GM19023 (cell line): ENCODE results near the gene BPIFA2.
"Not testable (repeated sequence)": the region's sequence is repeated elsewhere in the genome, so short reads cannot be mapped to it uniquely, and the experiment has no call there.

ENCODE experiments used
- ATAC-seq: cut with Tn5 transposase; IDR thresholded peaks from one replicate; pipeline ENCODE4 v1.9.1; 2021; ENCODE audit warnings: mild to moderate bottlenecking, moderate library complexity; ENCODE audit not compliant: unreplicated experiment

Gene BPIFA2, protein sequence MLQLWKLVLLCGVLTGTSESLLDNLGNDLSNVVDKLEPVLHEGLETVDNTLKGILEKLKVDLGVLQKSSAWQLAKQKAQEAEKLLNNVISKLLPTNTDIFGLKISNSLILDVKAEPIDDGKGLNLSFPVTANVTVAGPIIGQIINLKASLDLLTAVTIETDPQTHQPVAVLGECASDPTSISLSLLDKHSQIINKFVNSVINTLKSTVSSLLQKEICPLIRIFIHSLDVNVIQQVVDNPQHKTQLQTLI

DNA sequence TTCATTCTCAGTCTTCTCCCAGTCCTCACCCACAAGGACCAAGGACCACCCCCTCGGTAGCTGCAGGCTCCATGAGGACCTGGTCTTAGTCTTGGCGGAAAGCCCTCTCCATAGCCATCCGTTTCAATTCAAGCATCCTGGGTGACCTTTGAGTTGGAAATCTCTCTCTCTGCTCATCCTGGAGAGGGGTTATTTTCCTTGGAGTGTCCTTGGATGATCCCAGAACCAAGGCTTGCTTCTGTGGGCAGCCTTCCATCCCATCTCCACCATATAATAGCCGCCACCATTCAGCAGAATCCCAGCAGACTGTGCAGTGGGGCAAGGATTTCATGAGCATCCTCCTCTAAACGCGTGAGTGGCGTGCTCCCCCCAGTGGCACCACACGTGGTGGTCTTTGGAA is at the start of gene BPIFA2:
Gene BPIFA2 (plus strand): TSS at position 301 of the 400 bp plus-strand sequence. CDS start 987 bp downstream, outside the sequence.
- no peak for ATAC-seq

DNA sequence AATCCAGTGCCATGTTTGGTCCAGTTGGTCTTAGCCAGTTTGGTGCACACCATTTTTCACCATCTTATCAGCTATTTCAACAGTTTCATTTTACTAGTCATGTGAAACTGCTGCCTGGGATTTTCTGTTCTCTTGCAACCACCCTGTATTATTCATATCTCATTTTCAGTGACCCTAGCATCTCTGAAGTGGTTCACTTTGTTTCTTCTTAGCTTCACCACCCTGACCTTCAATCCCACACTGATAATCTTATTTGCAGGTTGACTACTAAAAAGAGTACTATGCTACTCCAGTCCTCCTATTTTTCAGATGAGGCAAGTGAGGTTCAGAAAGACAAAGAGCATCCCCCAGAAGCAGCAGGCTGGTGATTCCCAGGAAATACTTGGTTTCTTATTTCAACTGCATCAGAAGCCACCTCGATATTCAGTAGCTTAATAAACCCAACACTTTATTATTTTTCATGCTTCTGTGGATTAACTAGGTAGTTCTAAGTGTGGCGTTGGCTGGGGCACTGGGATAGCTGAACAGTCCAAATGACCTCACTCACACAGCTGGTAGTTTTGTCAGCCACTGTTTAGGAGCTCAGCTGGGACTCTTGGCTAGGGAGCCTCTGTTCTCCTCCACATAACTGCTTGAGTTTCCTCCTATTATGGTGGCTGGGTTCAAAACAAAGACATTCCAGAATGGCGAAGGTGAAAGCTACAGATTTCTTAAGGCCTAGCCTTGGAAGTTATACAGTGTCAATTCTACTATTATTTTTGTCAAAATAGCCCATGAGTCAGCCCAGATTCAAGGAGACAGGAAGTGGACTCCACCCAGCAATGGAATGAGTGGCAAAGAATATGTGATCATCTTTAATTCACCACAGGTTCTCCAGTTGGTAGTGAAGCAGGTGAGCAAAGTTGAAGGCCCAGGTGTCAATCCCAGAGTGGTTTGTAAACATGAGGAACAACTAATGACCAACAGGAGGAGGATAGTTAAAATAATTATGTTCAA is 47.9 kb upstream of the BPIFA2 start:
- peak; percentile 66 for ATAC-seq

DNA sequence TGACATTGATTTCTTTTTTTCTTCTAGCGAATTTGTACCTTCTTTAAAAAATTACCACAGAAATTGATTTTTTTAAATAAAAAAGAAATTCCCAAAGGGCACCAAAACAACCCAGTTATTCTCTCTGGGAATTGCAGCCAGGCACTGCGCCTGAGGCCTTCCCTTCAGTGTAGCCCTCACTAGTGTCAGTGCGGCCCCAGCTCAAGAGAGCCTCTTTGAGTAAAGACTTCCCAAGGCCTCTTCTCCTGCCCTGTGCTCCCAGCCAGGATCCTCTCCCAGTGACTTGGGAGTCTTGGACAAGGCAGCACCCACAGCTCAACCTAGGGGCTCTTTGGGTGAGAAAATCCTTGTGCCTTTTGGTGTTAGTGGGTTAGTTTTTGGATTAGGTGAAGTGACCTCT is 47.0 kb upstream of the BPIFA2 start:
- ATAC-seq = no peak

DNA sequence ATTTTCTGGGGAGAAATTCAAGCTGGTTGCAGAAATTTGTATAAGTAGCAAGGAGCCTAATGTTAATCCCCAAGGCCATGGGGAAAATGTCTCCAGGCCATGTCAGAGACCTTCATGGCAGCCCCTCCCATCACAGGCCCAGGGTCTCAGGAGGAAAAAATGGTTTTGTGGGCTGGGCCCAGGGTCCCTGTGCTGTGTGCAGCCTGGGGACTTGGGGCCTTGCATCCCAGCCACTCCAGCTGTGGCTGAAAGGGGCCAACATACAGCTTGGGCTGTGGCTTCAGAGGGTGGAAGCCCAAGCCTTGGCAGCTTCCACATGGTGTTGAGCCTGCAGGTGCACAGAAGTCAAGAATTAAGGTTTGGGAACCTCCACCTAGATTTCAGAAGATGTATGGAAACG is 45.7 kb upstream of the BPIFA2 start:
- ATAC-seq = not testable (repeated sequence)

DNA sequence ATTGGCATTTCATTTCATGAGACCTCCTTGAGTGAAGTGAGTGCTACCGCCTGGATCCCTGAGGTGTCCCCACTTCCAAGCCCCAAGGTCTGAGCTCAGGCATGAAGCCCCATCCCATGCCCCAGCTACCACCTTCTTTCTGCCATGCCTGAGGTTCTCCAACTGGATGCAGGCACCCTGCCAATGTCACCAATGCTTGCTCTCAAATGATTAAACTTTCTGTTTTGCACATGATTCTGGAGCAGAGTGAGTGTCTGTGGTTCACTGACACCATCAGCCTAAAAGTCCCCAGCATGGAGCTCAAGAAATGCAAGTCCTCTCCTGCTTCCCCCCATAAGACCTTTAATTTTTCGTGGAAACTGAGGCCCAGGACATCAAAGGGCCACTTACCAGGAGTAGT is 43.7 kb upstream of the BPIFA2 start:
- no peak for ATAC-seq

DNA sequence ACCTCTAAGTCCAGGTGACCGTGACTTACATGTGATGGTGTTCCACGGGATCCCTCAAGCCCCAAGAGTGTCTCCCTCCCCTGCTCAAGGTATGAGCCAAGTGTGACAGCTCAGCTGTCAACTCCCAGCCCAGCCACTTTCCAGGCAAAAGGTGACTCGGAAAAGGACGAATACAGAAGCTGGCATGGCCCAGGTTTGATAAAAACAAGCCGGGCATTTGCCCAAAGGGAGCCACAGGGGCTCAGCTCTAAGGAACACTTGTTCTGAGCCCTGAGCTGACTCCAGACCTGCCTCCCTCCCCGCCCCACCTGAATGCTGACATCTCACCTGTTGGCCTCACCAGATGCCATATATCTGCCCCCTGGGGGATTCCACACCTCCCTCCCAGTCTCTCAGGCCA is 43.0 kb upstream of the BPIFA2 start:
- ATAC-seq = no peak

DNA sequence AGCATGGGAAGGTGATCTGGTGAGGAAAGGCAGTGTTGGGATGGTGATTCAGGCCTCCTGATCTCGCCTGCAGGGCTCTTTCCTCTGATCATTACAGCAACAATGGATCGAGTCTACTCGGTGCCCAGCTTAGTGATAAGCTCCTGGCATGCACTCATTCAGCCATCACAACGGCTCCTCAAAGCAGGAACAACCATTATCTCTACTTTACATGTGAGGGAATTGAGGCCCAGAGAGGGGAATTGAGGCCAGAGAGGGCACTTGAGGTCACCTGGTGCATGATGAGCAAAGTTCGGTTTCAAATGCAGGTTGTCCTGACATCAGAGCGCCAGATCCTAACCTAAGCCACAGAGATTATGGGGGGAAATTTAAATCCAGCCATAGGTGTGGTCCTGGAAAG is 42.0 kb upstream of the BPIFA2 start:
- no peak for ATAC-seq

DNA sequence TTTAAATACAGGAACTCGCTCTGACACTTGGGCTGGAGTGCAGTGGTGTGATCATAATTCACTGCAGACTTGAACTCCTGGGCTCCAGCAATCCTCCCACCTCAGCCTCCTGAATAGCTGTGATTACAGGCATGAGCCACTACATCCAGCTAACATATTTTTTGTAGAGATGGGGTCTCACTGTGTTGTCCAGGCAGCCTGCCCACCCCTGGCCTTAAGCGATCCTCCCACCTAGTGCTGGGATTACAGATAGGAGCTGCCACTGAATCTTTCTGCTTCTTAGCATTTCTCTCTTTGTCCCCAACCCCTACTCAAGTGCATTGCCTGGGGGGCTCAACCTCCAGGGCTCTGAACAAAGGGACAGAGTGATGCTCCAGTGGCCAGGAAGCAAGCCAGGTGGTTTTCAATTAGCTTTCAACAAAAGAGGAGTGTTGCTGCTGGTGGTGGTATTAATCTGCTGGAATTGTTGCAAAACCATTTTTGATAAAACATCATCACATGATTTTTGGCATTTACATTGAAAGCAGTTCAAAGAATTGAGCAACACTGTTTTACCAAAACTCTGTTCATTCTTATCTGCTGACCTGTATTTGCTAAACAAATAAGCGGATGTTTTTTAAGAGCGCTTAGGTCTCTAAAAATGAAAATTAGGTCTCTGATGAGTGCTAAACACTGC is 40.4 kb upstream of the BPIFA2 start:
- ATAC-seq = no peak

DNA sequence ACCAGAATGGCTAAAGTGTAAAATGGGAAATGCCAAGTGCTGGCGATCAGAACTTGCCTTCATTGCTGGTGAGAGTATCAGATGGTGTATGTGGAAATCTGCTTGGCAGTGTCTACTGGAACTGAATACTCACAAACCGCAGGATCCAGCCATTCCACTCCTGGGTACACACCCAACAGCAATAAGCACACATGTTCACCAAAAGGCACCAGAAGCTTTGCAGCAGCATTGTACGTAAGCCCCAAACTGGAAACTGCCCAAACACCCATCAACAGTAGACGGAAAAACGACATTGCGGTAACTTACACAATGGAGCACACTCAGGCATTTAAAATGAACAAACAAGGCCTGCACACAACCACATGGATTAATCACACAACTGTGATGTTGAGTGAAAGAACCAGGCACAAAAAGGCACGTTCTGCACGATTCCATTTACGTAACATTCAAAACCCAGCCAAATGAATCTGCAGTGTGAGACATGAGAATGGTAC is 37.3 kb upstream of the BPIFA2 start:
- ATAC-seq = no peak

DNA sequence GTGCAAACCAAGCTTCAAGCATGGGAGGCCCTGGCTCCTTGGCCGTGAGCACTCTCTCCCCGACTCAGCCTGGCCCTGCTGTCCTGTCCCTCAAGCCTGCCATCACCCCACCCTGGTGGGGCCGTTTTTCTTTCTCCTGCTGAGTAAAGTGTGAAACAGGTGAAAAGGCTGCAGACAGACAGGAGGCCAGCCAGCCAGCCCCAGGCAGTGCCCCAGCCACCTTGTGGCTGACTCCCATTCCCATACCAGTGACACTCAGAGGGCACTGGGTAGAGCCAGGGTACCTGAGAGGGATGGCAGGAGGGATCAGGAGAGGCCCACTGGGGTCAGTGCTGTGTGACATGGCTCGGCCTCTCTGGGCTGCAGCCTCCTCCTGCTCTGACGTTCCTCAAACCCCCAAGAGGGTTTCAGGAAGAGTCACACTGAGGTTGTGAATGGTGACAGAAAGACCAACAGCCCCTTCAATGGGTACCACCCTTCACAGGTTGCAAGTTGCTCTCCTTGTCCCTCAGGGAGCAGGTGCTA is 35.9 kb upstream of the BPIFA2 start:
- ATAC-seq = no peak

DNA sequence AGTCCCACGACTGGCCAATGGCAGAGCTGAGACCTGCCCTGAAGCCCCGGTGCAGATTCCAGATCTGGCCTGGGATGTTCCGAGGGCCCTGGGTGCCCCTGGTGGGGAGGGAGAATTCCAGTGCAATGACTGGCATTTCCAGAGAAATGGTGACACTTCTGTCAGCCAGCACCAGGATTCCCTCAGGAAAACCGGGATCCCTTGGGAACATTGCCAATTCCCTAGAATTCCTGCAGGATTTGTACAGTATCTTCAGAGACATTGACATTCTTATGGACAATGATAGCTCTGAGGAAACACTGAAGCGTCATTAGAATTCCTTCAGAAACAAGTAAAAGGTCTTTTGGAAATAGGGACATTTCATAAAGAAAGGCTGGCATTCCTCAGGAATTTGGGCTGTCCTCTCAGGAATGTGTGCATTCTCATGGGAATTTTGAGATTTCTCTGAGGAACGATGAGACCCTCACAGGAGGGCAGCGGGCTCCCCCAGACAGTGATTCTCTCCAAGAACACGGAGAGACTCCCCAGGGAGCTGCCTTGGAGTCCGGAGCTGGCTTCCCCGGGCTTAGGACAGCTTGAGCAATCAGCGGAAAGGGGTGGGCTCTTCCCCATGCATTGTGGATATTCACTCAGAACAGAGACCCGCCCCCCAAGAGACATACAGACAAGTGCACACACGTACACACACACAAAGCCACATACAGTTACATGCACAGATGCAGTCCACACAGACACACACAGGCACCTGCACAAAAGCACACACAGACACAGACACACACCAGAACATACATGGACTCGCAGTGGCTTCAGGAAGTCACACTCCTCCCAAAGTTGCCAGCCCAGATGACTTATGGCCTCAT is 35.2 kb upstream of the BPIFA2 start:
- ATAC-seq = no peak

DNA sequence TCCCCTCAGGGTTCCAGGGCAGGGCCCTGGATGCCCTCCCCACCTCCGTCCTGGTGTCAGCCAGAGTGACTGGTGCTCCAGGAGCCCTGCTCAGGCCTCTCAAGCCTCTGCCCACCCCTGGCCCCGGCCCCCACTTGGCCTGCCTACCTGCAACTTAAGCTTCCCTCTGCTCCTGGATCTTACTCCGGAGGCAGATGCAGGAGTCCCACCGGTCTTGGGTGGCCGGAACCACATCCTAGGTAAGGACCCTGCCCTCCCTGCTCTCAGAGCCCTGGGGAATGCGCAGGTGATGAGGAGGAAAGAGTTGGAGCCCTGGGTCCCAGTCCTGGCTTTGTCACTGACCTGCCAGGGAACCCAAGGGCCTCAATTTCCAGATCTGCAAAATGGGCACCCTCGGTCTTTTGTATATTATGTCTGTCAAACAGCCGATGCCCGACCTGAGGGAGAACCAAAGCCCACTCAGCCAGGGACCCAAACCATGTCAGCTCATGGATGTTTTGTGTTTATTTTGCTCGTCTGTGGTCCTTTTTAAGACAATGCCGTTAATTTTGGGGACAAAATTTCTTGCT is 34.5 kb upstream of the BPIFA2 start:
- ATAC-seq = no peak

DNA sequence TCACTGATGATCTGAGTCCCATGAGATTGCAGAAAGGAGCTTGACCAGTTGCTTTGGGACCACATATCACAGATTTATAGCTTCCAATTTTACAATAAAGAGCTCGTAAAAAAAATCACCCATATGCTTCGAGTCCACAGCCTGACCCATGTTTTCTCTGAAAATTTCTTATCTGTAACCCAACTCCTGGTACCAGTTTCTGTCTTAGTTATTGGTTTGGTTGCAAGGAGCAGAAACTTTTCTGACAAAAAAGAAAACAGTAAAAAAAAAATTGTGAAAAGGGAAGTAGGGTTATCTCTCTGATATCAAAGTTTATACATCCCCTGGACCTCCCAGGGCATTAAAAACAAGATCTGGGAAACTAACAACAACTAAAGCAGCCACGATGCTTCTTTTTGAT is 30.8 kb upstream of the BPIFA2 start:
- ATAC-seq = no peak

DNA sequence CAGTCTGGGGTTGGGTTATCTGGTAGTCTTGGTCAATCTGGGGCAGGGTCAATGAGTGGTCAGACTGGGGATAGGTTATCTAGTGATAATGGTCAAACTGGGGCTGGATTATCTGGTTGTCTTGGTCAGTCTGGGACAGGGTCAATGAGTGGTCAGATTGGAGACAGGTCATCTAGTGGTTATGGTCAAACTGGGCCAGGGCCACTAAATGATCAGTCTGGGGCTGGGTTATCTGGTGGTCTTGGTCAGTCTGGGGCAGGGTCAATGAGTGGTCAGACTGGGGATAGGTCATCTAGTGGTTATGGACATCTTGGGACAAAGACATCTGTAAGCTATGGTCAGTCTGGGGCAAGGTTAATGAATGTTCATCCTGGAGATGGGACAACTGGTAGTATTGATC is 28.5 kb upstream of the BPIFA2 start:
- no peak for ATAC-seq

DNA sequence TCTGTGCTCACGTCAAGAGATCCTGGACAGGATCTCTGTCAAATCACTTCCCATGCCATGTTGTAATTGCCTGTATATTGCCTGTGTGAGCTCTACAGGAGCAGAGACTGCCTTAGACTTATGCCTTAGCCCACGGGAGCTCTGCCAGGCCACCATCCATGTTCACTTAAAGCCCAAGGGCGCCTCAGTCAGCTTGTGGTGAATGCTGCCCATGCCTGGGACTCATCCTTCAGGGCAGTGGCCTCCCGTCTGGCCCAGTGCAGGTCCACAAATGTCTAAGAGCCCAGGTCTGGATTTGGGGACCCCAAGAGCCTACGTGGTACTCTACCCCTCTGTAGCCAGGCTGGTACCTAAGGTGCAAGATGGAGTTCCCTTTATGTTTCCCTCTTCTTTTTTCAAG is 22.4 kb upstream of the BPIFA2 start:
- no peak for ATAC-seq

DNA sequence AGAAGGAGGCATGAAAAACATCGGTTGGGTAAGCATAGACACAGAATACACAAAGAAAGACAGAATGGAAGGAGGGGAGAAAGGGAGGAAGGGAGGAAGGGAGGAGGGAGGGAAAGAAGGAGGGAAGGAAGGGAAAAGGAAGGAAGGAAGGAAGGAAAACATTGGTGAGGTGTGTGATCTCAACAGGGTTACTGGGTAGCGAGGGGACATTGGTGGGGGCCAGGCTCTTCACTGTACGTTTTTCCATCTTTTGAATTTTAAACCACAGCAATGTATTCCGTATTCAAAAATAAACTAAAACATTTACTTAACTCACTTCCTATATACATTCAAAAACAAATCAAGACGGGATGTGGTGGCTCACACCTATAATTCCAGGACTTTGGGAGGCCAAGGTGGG is 20.7 kb upstream of the BPIFA2 start:
- no peak for ATAC-seq

DNA sequence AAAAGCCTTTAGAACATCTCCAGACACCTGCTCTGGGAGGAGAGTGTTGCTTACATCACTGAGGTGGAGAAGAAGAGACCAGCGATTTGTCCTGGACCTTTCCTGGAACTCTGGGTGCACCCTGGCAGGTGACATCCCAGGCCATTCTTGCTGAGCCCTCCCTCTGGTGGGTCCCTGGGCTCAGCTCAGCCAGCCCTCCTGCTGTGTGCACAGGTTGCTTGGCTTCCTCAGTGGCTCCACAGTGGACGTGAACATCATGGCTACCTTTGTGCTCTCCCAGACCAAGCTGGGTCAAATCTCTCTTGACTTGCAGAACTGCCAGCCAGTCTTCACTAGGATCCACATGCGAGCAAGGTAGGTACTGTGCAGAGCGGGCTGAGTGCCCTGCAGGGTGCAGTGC is 19.9 kb upstream of the BPIFA2 start:
- no peak for ATAC-seq

DNA sequence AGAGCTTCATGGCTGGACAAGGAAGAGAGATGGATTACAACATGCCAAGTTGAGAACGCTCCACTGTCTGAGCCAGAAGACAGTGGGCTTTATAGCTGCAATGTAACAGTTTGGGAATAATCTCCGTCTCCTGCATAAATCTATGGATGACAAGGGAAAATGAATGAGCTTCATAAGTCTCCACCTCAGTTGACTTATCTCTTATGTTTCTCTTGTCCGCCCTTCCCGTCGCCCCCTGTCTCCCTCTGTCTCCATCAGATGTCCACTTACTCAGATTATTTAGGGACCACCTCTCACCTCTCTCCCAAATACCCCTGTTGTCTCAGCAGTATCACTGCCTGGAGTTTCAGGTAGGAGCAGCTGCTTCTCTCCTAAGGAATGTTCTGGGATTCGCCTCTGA is 13.7 kb upstream of the BPIFA2 start:
- no peak for ATAC-seq

DNA sequence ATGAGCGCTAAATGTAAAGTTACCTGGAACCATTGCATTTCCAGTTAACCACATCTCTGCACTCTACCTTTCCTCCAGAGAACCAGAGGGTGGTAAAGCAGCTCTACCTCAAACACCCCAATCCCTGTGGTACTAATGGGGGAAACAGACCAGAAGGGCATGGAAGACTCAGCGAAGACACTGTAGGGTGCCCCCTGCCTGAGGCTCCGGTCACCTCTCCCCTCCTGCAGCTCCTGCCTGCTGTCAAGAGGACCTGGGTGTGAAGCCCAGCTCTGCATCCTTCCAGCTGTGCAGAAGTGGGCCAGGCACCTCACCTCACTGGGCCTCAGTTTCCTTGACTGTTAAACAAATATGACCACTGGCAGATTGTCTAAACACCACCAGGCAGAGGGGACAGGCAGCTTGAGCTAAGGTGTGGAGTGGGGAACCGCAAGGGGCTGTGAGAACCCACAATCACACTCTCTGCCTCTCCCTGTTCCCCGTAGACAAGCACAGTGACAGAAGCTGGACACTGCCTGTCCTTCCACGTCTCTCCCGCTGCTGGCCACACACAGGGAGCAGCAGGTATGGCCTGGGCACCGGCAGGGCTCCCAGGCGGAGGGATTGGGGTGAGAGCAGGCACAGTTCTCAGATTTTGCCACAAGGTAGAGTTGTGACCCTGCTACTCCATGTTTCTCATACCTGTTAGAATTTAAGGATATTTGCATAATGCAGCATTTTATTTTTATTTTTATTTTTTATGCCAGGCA is 9.1 kb upstream of the BPIFA2 start:
- no peak for ATAC-seq
